Lower lobe of right lung (tissue), 2 donors: Measurements from ENCODE around the gene DNAH11. TPM values are rescaled to one million over a fixed set of nuclear protein-coding genes. Genes with fewer than 3 reads are reported as not detected.
A peak's percentile ranks its signal among the peaks of the same experiment; 100 is the strongest.

ENCODE experiments used
- ATAC-seq, 2 donors: fragments of 200-7000 bp; cut with Tn5 transposase; one replicate each; pipeline ENCODE4 v1.9.1; 2020 to 2022; ENCODE audit warnings: mild to moderate bottlenecking in 2 of 2, moderate library complexity in 2 of 2
- DNase-seq: peaks from one replicate; pipeline ENCODE4 v3.0.0-alpha.2; 2020
- H3K27ac ChIP-seq: fragments of 200-600 bp; one replicate; pipeline ENCODE4 v1.8.0; 2022
- H3K27me3 ChIP-seq: fragments of 200-600 bp; one replicate; pipeline ENCODE4 v1.8.0; 2022; ENCODE audit warnings: low read depth
- H3K36me3 ChIP-seq: fragments of 200-600 bp; one replicate; pipeline ENCODE4 v1.8.0; 2022; ENCODE audit warnings: mild to moderate bottlenecking
- H3K4me1 ChIP-seq: fragments of 200-600 bp; one replicate; pipeline ENCODE4 v1.8.0; 2022
- H3K4me3 ChIP-seq: fragments of 200-600 bp; one replicate; pipeline ENCODE4 v1.8.0; 2022; ENCODE audit warnings: mild to moderate bottlenecking
- H3K9me3 ChIP-seq: fragments of 200-600 bp; one replicate; pipeline ENCODE4 v1.8.0; 2022
- intact Hi-C: fragments of 100-400 bp; cut with DNase I; formaldehyde crosslinking; loops from one replicate; pipeline ENCODE4 v1.11.0; 2022
- total RNA-seq: library from RNA; stranded (reverse); fragmentation: NEBNext Ultra II Directional; extraction: Animal tissue kit (Norgen Biotek cat#: 25700); gene quantifications from one replicate; pipeline ENCODE4 v1.2.1, GENCODE V29; 2021
- TF ChIP-seq, protein P1 (sequence below): fragments of 200-600 bp; IDR thresholded peaks from one replicate; pipeline ENCODE4 v1.8.0; 2022; ENCODE audit warnings: antibody characterized with exemption, mild to moderate bottlenecking
- donor health status: DM: no; HTN: yes; CAD: no; lungs with severe emphysema.

DNAH11 gene
- total RNA-seq, 1 donor from 2014 or later = 8.9 TPM

DNA sequence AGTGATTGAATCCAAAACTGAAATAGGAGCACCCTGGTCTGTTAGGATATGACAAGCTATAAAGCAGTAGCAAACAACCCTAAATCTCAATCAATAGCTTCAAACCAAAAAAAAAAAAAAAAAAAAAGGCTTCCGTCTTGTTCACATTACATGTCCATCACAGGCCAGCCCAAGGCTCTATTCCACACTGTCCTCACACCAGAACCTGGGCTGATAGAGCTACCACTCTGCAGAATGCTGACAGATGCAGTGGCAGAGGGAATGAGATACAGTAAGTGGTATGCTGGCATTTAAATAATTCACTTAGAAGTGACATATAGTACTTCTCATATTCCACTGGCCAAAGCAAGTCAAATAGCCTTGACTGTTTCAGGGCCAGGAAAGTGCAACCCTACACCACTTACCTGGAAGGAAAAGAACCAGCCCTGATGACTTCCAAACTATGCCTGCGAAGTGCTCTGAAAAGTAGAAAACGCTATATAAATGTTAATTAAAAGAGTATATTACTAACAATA, 397.1 kb downstream of the DNAH11 start:
- DNase-seq = no peak
- H3K4me1 ChIP-seq = peaks cover 47% of the 10 kb centered on the region
- intact Hi-C loops = no loop called here
- peak overlapping the region; percentile 39 for H3K27ac ChIP-seq
- H3K4me3 ChIP-seq = no peak overlapping the region
- no peaks in the 10 kb centered on the region for H3K36me3 ChIP-seq
- TF ChIP-seq, protein P1, sequence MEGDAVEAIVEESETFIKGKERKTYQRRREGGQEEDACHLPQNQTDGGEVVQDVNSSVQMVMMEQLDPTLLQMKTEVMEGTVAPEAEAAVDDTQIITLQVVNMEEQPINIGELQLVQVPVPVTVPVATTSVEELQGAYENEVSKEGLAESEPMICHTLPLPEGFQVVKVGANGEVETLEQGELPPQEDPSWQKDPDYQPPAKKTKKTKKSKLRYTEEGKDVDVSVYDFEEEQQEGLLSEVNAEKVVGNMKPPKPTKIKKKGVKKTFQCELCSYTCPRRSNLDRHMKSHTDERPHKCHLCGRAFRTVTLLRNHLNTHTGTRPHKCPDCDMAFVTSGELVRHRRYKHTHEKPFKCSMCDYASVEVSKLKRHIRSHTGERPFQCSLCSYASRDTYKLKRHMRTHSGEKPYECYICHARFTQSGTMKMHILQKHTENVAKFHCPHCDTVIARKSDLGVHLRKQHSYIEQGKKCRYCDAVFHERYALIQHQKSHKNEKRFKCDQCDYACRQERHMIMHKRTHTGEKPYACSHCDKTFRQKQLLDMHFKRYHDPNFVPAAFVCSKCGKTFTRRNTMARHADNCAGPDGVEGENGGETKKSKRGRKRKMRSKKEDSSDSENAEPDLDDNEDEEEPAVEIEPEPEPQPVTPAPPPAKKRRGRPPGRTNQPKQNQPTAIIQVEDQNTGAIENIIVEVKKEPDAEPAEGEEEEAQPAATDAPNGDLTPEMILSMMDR = no peak
- no peaks in the 10 kb centered on the region for H3K27me3 ChIP-seq
- H3K9me3 ChIP-seq = no peaks in the 10 kb centered on the region
- no peak for ATAC-seq

DNA sequence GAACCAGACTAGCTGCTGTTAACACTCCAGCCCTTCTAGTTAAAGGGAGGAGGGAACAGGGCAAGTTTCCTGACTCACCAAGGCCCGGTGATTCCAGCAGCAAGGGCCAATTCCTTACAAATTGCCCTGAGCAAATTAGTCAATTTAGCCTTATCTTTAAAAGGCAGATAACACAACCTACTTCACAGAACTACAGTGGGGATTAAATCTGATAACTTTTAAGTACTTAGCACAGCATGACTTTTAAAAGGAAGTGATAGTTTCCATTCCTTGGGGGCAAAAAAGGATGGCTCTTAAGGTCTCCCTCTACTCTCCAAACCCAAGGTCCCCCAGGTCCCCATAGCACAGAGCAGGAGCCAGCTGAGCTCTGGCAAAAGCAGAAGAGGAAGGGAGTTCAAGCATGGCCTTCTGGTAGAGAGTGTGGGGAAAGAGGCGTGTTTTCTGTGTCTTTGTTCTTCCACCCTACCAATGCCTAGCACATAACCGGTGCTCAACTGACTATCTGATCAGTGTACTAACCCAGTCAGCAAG, 398.8 kb downstream of the DNAH11 start:
- intact Hi-C loops = no loop called here
- H3K27ac ChIP-seq = peak overlapping the region; percentile 22
- no peaks in the 10 kb centered on the region for H3K36me3 ChIP-seq
- peaks cover 42% of the 10 kb centered on the region for H3K4me1 ChIP-seq
- no peak overlapping the region for H3K4me3 ChIP-seq
- no peaks in the 10 kb centered on the region for H3K27me3 ChIP-seq
- ATAC-seq (peak in 1 of 2 donors; percentile 5), DNase-seq (no peak)
- TF ChIP-seq, protein P1 = no peak
- H3K9me3 ChIP-seq = no peaks in the 10 kb centered on the region

DNA sequence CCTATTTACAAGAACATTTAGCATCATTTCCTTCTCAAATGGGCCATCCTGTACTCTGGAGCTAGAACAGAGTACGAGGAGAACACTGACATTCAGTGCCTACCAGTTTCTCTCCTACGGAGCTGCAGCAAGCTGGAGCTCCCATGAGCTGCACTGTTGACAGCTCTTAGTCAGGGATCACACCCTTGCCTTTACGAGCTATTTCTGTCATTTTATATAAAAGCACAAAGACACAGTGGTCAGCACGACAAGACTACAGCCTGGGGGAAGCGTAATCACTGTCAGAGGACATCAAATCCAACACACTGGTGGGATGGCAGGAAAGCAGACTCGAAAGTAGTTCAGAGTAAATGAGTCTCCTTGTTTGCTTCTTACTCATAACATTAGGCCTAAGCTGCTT, 400.1 kb downstream of the DNAH11 start:
- Histone ChIP-seq H3K27ac (no peak overlapping the region), H3K36me3 (no peaks in the 10 kb centered on the region), H3K9me3 (no peaks in the 10 kb centered on the region), H3K27me3 (no peaks in the 10 kb centered on the region), H3K4me3 (no peak overlapping the region), H3K4me1 (peaks cover 42% of the 10 kb centered on the region)
- intact Hi-C loops = no loop called here
- DNase-seq = no peak
- ATAC-seq = no peak
- TF ChIP-seq, protein P1 = no peak

DNA sequence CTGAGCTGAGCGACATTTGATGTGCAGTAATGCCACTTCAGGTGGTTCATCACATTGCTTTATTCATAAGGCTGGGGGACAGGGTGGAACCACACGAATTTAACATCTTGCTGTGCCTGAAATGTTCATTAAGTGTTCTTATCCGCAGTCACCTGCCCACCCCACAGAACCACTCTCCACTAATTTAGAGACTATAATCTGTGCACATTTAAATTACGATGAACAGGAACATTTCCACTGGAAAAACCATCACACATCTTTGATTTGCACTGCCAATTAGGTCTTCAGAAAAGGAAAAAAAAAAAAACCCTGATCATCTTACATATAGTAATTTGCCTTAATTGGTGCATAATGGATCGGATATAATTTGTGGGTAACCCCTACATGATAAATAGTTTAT, 400.6 kb downstream of the DNAH11 start:
- intact Hi-C loops = no loop called here
- Histone ChIP-seq H3K4me1 (peaks cover 42% of the 10 kb centered on the region), H3K4me3 (no peak overlapping the region), H3K27me3 (no peaks in the 10 kb centered on the region), H3K9me3 (no peaks in the 10 kb centered on the region), H3K36me3 (no peaks in the 10 kb centered on the region), H3K27ac (no peak overlapping the region)
- DNase-seq (no peak), ATAC-seq (no peak)
- TF ChIP-seq, protein P1 = no peak

DNA sequence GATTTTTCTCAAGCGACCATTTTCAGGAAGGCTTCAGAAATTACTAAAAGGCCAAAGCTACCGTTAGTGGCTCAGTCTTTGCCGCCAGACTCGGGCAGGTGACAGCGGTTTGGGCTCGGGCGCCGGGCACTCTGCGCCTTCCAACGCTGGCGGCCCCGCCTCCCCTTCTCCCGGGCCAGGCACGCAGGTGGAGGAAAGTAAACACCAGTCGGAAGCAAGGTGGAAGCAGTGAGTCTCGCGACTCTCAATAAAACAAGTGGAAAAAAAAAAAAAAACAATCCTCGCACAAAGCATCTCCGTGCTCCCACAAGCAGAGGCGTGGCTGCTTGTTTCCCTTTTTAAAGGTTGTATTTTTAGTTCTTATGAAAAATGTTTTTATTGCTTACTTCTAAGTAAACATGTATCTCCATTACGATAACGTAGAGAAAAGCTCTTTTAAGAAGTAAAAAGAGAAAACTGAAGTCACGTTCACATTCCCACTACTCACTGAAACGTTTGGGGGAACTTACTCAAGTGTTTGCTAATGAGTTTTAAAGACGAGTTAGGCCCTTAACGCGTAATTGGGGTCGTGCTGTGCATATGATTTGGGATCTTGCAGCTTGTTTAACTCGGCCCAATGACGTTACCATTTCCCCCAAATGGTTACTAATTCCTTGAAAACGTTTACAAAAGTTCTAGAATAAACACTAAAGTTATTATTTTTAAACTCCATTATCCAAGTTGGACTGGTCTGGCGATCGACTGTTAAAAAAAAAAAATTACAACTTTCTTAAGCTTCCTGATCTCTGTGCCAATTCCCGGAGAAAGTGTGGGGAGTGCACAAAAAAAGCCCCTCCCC, 402.0 kb downstream of the DNAH11 start:
- ATAC-seq = peak; percentile 75 to 77
- TF ChIP-seq, protein P1 = no peak
- Histone ChIP-seq H3K27me3 (no peaks in the 10 kb centered on the region), H3K4me3 (peak overlapping the region; percentile 75), H3K27ac (peak overlapping the region; percentile 83), H3K9me3 (no peaks in the 10 kb centered on the region), H3K4me1 (peaks cover 31% of the 10 kb centered on the region), H3K36me3 (no peaks in the 10 kb centered on the region)
- intact Hi-C loops = no loop called here
- DNase-seq = peak; percentile 84
